Cardiac fibroblast (primary cell): ENCODE data around the gene VPS4A.

Source experiments
- DNase-seq, 2 donors: peaks; one replicate each; pipeline versions ENCODE4 v3.0.0 to v3.0.0-alpha.2; 2010; ENCODE audit warnings: low read depth in 2 of 2
- H3K4me3 ChIP-seq, 2 donors: replicated peaks in 1 of 2; 1 replicate in 1 of 2; 2 replicates in 1 of 2; pipeline ENCODE4 v1.5.1; 2011; ENCODE audit warnings: low read depth in 2 of 2, low read length in 2 of 2, mild to moderate bottlenecking in 2 of 2, moderate library complexity in 1 of 2
- CTCF ChIP-seq: IDR thresholded peaks from one replicate; pipeline ENCODE4 v1.5.1; 2011; ENCODE audit warnings: low read depth, mild to moderate bottlenecking, low read length, inconsistent platforms

VPS4A gene

GRCh38 chr16:69373019-69373418 is 61.9 kb downstream of the VPS4A start:
- DNase-seq = no peak
- H3K4me3 ChIP-seq = no peak overlapping the region

More at GRCh38 chr16:69373019-69373418, 61.9 kb downstream of the VPS4A start:
- TF ChIP-seq CTCF = no peak
